ENCODE measurements around the gene TP53BP1.

Gene TP53BP1

DNA sequence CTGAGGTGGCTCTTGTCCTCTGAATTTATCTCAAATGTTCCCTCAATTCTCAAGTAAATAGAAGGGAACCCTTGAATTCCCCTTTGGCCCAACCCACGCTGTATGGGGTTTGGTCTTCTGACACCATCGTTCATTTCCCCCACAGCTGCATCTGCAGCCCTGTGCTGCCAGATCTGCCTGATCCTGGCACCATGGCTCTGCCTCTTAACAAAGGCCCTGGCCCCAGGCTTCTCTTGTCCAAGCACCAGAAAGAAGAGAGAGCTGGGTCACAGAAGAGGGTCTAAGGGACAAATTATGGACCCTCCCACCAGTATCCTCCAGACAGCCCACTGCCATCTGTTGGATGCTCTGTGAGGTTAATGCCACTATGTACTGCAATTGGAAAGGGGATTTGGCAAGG is 26.2 kb upstream of the TP53BP1 start:
- no peak for DNase-seq

DNA sequence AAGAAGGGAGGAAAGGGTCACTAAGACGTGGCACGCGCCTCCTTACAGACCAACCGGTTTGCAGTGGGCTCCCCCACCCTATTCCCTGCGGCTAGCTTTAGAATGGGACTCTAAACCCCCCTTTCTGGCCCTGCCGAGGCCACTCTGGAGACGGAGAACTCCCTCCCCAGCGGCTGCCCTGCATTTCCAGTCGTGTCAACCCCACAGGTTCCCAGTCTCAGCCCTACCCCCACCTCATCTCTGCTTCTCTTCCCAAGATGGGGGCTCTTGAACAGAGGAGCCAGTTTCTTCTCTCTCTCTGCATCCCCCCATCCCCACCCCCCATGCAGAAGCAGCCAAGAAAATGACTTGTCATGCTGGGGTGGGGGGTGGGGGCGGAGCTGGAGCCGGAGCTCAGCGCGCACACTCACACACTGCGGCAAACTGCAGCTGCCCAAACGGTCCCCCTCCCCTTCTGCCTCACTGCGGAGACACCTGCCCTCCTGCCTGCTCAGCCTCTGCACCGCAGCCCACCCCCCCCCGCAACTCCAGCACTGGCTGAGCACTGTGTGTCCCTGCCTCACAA is 25.3 kb upstream of the TP53BP1 start:
- no peak for DNase-seq

DNA sequence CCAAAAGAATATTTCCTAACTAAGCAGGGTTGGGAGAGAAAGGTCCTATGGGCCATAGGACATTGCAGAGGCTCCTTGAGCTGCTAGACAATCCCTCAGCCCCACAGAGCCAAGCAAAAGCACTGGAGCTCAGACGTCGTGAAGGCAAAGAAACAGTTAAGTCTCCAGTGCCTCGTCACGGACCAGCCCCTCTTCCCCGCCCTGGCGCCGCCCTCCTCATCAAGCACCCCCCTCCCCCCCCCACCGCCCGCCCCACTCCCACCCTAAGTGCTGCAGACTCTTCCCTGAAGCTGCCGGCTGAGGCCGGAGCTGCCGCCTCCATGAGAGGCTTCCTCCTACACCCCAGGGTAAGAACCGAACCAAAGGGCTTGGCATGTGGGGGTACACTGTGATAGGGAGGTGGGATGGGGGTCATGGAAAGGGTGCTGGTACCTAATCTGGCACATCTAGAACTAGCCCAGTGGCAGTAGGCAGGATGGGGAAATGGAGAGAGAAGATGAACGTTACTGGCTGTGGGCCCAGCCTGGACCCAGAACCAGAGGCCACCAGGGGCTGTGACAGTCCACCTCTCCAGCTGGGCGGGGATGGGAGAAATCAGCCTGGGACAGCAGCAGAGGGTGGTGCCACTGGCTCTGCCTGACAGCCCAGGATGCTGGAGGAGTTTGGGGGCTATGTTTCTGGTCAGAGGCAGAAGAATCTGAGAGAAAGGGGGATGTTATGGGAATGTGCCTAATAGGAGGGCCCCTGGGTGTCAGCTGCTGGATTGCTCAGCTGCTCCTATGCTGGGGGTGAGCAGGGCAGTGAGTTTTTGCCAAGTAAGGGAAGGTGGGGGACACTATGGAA is 24.6 kb upstream of the TP53BP1 start, which contains the start of gene MAP1A:
Gene MAP1A, plus strand, starts transcription at position 255 of the 843 bp plus-strand sequence. CDS start 3,866 bp downstream, outside the sequence.
- no peak for DNase-seq

DNA sequence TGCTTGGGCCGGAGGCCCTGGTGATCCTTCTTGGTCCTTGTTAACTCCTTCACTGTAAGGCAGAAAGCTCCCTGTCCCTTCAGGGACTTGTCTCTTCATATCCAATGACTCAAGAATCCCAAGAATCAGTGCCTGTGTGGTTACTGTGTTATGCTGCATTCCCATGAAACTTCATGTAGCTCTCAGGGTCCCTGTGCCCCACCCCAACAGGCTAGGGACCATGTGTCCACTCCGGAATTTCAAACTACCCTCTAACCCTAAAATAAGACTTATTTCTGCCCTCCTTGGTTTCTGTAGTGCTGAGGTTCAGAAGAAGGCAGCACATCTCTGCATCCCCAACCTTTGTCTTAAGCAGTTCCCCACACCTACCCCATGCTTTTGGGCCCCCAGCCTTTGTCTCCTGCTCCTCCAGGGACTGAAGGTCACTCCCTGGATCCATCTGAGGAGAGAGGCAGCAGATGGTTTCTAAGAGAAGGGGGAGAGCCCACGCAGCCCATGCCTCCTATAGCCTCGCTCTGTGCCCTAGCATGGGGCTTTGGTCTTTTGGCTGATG is 23.9 kb upstream of the TP53BP1 start:
- no peak for DNase-seq

DNA sequence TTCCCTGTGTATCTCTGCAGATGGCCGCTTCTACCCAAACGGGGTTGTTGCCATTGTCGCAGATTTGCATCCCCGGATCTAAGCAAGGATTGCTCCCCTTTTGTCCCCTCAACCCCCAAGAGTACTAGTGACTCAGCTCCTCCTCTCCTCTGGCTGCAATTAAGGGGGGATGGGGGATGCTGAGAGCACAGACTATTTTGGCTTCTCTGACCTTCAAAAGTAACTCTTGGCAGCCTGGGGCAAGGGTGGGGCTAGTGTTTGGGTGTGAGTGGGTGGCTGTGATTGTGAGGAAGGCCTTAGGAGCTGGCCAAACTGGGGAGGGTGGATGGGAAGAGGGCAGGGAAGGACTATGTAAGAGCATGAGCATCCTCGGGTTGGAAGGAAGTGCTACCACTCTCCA is 23.2 kb upstream of the TP53BP1 start:
- DNase-seq: no peak

DNA sequence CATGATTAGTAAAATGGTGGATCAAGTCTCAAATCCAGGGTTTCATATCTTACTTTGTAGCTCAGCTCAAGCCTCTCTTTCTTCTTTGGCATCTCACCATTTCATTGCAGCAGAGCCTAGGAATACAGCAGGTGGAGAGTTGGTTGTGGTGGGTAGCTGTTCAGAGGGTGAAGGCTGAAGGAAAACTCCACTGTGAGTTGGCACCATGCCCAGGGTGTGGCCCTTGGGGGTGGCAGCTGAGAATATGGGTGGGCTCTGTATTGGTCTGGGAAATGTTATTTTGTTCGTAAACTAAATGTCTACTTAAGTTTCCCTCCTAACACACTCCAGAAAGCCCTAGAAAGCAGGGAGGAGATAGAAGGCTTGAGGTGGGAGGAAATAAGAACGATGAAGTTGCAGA is 22.8 kb upstream of the TP53BP1 start:
- no peak for DNase-seq

DNA sequence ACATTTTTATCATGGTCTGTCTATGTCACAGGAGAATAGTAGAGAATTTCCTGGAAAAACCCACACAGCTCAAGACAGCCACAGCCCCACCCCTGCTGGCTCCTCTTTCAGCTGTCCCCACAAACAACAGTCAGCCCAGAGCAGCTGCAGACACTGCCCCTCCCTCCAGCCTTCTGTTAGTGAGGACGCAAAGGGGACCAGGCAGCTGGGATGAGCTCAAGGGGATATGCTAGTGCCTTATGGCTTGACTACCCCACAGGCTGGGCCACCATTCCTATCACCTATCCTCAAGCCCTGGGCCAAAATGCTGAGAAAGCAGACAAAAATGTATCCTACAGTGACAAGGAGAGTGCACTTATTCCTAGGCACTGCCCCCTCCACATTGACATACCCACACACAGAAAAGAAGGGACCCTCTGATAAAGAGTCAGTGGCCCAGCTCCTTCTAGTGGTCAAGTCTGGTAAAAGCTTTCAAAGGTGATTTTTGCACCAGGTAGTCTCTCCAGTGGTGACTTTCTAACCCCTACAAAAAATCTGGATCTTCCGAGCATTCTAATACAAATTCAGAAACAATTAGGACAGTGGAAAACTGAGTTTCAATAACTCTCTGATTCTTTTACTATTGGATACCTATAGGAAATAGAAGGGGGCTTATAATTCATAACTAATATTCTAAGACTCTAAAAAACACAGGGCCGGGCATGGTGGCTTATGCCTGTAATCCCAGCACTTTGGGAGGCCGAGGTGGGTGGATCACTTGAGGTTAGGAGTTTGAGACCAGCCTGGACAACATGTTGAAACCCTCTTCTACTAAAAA is 21.5 kb upstream of the TP53BP1 start:
- DNase-seq: no peak

DNA sequence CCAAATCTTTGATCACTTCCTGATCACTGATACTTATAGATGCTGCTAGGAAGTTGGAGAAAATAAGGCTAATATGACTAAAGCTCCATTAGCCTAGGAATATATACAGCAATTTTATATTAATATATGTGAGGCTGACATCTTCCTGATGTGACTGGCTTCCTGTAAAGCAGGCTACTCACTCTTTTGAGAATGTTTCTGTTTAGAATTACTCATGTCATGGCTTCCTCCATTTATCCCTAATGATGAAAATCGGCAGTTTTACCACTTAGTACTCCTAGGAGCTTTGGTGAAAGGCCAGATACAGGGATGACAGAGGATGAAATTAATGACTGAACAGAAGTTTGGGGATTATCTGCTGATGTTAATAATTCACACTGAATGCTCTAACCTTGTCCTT is 20.6 kb upstream of the TP53BP1 start:
- no peak for DNase-seq

DNA sequence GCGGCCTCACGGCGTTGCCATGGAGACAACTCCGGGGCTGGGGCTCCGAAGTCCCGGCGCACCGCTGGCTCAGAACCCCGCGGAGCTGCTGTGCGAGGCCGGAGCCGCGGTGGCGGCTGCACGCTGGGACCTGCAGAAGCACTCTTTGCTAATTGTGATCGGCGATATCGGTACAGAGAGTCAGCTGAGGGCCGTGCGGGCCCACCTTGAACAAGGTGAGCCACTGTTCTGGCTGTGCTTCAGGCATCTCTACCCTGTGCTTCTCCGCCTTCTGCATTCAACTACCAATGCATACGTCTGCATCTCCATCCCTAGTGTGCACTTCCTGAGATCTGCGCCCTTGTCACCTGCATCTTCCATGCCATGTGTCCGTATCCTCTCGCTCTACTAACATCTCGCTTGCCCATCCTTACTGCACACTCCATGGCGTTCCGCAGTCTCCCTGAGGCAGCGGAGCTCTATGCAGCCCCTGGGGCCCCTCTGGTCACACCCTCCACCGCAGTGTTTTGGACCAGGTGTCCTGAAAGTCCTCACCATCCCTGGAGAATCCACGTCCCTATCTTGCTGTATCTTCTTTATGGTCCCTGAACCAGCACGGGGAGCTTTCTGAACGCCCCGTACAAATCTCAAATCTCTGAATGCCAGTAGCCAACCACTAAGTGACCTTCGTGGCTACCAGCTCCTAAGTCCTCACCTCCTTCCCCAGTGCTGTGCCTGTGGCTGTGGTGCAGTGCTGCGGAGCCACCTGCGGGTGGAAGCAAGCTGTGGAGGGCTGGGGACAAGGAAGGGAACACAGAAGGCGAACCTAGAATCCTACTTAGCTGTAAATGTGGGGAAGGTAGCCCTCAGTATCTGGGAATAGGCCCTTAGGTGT is 18.3 kb upstream of the TP53BP1 start:
- no peak for DNase-seq

DNA sequence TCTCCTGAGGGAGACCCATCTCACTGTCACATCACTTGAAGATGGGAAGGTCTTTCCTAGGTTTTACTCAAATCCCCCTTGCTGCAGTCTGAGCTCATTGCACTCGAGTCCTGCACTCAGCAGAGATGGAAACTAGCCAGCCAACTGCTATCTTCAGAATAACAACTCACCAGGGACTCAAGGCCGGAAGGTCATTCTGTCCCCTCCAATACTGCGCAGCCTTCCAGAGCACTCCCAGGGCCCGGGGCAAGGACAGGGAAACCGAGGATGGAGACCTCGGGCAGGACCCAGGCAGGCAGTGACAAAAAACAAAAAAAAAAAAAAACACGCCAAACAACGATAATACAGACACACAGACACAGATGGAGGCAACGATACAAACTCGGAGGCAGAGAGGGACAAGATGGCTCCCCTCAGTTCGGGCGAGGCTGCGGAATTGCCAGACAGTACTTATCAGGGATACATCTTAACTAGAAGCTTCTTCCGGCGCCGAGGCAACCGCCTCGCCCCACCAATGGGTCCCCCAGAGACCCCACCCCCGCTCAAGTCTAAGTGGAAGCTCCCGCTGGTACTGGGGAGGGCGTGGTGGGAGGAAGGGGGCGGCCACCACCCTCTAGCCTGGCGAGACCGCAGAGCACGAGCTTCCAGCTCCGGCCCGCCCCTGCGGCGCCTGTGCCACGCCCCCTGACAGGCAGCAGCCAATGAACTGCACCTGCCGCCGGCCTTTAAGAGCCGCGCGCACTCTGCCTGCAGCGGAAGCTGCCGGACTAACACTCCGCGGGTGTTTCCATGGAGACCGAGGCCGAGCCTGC is 17.4 kb upstream of the TP53BP1 start:
- DNase-seq: peak; percentile 46

DNA sequence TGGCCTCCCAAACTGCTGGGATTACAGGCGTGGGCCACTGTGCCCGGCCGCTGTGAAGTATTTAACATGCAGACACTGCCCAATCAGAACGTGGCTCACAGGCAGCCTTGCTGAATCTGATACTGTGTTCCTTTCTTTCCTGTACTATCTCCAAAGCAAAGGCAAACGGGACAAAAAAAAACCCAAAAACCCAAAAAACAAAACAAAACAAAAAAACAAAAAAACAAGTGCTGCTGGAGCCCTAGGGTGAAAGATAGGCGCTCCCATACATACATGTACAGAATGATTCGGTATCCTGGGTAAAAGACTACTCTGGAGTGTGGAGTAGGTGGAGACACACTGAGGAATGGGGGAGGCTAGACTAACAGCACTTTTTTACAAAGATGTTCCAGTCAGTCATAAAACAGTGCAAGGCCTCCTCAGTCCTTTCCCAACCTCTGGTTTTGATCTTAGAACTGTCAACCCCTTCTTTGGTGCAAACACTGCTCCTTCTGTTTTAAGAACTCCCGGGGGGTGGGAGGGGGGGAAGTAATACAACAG is 16.8 kb upstream of the TP53BP1 start:
- DNase-seq: no peak

DNA sequence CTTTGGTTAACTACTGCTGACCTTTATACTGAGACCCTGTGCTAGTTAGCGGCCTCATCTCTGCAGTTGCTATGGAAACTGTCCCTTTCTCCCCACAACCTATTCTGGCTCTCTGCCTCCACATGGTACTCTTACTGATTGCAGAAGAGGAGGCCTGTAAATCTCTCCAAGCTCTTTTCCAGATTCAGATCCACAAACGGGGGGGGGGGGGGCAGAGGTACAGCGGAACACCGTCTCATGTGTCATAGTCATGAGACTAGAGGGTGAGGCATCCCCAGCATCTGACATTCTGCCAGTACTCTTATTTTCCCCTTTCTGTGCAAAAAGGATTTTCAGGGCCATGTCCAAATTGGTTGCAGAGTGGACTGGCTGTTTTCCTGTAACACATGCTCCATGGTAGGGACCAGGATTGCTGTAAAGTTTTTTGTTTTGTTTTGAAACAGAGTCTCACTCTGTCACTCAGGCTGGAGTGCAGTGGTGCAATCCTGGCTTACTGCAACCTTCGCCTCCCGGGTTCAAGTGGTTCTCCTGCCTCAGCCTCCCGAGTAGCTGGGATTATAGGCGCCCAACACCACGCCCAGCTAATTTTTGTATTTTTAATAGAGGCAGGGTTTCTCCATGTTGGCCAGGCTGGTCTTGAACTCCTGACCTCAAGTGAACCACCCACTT is 16.2 kb upstream of the TP53BP1 start:
- DNase-seq: no peak

DNA sequence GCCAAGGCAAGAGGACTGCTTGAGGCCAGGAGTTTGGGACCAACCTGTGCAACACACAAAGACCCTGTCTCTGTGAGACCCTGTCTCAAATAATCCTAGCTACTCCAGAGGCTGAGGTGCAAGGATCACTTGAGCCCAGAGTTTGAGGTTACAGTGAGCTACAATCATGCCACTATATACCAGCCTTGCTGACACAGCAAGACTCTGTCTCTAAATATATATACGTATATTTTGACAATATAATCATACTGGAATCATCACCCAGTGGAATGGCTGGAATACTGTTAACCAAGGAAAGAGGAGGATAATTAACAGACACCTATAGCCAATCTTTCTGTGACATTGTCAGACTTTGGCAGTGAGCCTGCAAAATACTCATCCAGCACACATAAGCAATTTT is 15.5 kb upstream of the TP53BP1 start:
- DNase-seq: no peak

DNA sequence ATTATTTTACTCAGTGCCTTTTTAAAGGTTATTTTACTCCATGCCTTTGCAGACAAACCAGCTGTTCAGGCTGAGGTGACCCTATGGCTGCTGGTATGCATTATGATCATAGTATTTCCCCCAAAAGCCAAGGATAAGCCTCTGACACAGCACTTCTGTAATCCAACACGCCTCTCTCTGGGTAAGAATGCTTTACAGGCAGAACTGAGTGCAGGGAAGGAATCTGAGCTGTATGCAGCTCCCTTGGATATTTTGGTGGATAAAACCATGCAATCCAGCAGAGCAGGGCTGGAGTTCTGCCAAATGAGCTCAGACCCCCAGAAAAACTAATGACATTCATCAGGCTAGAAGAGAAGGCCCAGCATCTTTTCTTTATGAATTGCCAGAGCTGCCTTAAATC is 12.8 kb upstream of the TP53BP1 start:
- DNase-seq: no peak

DNA sequence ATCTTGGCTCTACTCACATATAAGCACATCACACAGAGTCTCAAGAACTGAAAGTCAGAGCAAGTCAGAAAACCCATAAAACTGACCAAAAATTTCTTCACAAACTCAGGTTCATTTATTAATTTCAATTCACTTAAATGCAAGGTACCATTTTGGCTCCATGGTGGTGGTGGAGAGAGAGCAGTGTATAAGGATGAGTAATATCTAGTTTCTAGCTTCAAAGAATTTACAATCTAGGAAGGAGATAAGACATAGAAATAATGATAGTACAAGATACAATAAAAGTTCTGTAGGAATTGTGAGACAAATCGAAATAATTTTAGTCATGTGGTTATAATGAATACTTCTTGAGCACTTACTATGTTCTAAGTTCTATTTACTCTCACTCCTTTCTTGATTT is 6.7 kb upstream of the TP53BP1 start:
- DNase-seq: no peak

DNA sequence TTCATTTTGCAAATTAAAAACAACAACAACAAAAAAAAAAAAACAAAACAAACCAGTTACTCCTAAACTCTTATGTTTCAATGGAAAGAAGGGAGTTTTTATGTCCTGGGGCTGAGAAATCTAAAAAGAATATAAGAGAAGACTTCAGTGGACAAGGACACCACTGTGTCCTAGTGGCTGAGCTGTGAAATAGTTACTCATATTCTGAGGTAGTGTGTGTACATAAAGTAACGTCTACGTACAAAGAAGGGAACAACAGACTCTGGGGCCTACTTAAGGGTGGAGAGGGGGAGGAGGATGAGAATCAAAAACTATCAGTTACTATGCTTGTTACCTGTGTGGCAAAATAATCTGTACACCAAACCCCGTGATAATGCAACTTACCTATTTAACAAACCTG is 6.0 kb upstream of the TP53BP1 start:
- DNase-seq: no peak

DNA sequence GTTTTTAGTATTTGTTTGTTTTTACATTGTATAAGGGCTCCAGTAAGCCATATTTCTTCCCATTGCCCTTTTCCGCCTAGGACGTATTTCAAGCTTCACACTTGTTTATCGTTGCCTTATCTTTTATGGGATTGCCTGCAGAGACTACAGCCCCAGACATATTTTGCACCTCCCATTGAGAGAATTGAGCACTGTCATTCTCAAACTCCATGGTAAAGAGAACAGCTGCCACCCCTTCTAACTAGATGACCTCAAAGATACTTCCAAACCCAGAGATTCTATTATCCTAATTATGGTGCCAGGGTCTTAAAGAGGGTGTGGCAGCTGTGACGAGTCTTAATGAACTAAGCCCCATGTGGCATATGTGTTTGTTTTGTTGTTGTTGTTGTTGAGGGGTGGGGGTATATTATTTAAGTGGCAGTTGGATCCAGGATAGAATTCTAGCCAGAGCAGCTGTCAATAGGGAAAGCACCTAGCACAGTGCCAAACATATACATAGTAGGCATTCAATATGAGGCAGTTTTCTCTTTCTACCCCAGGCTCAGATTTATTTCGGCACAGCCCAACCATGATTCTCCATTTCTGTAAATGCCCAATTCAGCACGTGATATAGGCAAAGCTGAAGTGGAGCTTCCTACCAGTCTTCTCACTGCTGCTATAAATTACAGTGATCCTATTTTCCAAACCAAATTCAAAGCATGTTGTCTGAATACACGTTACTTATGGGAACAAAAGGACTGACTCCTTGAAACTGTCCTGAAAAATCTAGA is 932 bp upstream of the TP53BP1 start:
- no peak for DNase-seq

DNA sequence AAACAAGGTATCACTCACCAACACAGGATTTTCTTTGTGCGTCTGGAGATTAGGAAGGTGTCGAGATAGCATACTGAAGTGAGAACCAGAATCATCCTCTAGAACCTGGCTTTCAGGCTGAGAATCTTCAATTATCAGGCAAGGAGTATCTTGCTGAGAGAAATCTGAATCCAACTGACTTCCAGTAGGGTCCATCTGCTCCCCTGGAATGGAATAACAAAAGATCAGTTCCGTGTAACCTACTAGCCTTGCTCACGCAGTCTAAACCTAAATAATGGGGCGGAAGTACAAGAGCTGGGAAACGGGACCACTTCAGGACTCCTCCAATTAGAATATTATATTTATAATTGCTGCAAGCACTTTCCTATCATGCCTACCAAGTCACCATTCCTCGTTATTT is 690 bp downstream of the TP53BP1 start:
- DNase-seq: no peak

DNA sequence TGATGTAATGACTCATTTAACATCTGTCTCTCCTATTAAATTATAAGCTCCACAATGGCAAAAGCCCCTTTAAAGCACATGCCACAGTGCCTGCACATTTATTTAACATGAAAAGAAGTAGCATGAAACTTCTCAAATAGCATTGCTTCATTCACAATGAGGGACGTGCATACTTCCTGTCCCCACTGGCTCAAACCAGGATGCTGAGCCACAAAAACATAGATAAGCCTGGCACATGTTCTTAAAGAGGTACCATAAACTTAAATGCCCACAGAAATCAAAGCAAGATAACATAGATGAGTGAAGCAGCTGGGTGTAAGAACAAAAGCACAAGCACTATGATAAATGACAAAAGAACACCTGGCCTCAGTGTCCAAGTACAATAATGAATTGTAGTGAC is 3.8 kb downstream of the TP53BP1 start:
- no peak for DNase-seq

DNA sequence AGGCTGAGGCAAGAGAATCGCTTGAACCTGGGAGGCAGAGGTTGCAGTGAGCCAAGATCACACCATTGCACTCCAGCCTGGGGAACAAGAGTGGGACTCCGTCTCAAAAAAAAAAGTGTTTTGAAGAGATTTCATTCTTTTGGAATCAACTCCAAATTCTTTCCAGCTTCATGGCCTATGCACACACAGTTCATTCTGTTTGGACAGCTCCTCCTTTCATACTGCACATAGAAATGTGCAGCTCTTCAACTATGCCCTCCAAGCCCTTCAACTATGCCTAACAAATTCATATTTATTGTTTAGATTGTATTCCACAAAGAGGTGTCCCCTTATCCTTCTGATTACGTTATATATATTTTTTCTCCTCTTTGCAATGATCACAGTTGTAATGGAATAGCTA is 4.2 kb downstream of the TP53BP1 start:
- DNase-seq: no peak

All from NCI-H187 treated with DMSO at 0.1 percent for 48 hours (cell line).